Liver (tissue), 9 donors: ENCODE data around the gene CAPN15. TPM values are rescaled to one million over a fixed set of nuclear protein-coding genes. Genes with fewer than 3 reads are reported as not detected.

ENCODE experiments used
- DNase-seq: peaks from one replicate; pipeline ENCODE4 v3.0.0-alpha.2; 2017; ENCODE audit warnings: low spot score
- H3K27ac ChIP-seq, 2 donors: one replicate each; pipeline ENCODE4 v1.7.0; 2013; ENCODE audit warnings: inconsistent platforms in 2 of 2, low read length in 2 of 2, control low read depth in 1 of 2, low read depth in 1 of 2, mild to moderate bottlenecking in 1 of 2
- H3K27me3 ChIP-seq, 4 donors: one replicate each; pipeline versions ENCODE4 v1.6.1 to v1.7.0; 2013; ENCODE audit warnings: low read length in 3 of 4, inconsistent platforms in 1 of 4, mild to moderate bottlenecking in 1 of 4, moderate library complexity in 1 of 4; ENCODE audit not compliant: control insufficient read depth in 4 of 4, insufficient read depth in 4 of 4
- H3K36me3 ChIP-seq, 4 donors: one replicate each; pipeline versions ENCODE4 v1.6.1 to v1.7.0; 2013; ENCODE audit warnings: low read length in 3 of 4, mild to moderate bottlenecking in 3 of 4, low read depth in 1 of 4, moderate library complexity in 1 of 4; ENCODE audit not compliant: control insufficient read depth in 4 of 4, insufficient read depth in 3 of 4
- H3K4me1 ChIP-seq, 4 donors: one replicate each; pipeline versions ENCODE4 v1.6.1 to v1.7.0; 2013; ENCODE audit warnings: low read length in 3 of 4, mild to moderate bottlenecking in 3 of 4, moderate library complexity in 1 of 4; ENCODE audit not compliant: control insufficient read depth in 4 of 4, insufficient read depth in 4 of 4
- H3K4me3 ChIP-seq, 3 donors: one replicate each; pipeline versions ENCODE4 v1.6.1 to v1.7.0; 2013; ENCODE audit warnings: low read length in 3 of 3, control low read depth in 1 of 3, low read depth in 1 of 3, mild to moderate bottlenecking in 1 of 3
- H3K9ac ChIP-seq, 2 donors: one replicate each; pipeline ENCODE4 v1.7.0; 2013; ENCODE audit warnings: low read length in 2 of 2, mild to moderate bottlenecking in 2 of 2, moderate library complexity in 2 of 2, control low read depth in 1 of 2, low read depth in 1 of 2
- H3K9me3 ChIP-seq, 4 donors: one replicate each; pipeline versions ENCODE4 v1.6.1 to v1.7.0; 2013; ENCODE audit warnings: low read length in 3 of 4; ENCODE audit not compliant: control insufficient read depth in 4 of 4
- EGR1 ChIP-seq, 2 donors: IDR thresholded peaks; 2 replicates each; pipeline ENCODE4 v1.6.1; 2016 to 2018; ENCODE audit warnings: antibody characterized with exemption in 2 of 2, low read depth in 2 of 2
- FOXA1 ChIP-seq: IDR thresholded peaks from 2 replicates; pipeline ENCODE4 v1.6.1; 2016; ENCODE audit warnings: antibody characterized with exemption
- FOXA2 ChIP-seq: IDR thresholded peaks from 2 replicates; pipeline ENCODE4 v1.6.1; 2016; ENCODE audit warnings: antibody characterized with exemption
- GABPA ChIP-seq, 2 donors: IDR thresholded peaks in 1 of 2; conservative IDR thresholded peaks in 1 of 2; 2 replicates each; pipeline ENCODE4 v1.6.1; 2016; ENCODE audit warnings: antibody characterized with exemption in 2 of 2, mild to moderate bottlenecking in 1 of 2, moderate library complexity in 1 of 2
- HNF4A ChIP-seq, 2 donors: conservative IDR thresholded peaks; 2 replicates each; pipeline ENCODE4 v1.6.1; 2016; ENCODE audit warnings: antibody characterized with exemption in 2 of 2, mild to moderate bottlenecking in 2 of 2
- HNF4G ChIP-seq: IDR thresholded peaks from 2 replicates; pipeline ENCODE4 v1.6.1; 2016; ENCODE audit warnings: antibody characterized with exemption
- JUND ChIP-seq, 2 donors: IDR thresholded peaks; 2 replicates each; pipeline ENCODE4 v1.6.1; 2016; ENCODE audit warnings: antibody characterized with exemption in 2 of 2
- MAX ChIP-seq: IDR thresholded peaks from 2 replicates; pipeline ENCODE4 v1.6.1; 2016; ENCODE audit warnings: antibody characterized with exemption
- NR2F2 ChIP-seq: IDR thresholded peaks from 2 replicates; pipeline ENCODE4 v1.6.1; 2016; ENCODE audit warnings: antibody characterized with exemption
- RAD21 ChIP-seq, 2 donors: IDR thresholded peaks; 2 replicates each; pipeline ENCODE4 v1.6.1; 2016; ENCODE audit warnings: antibody characterized with exemption in 2 of 2, mild to moderate bottlenecking in 2 of 2
- REST ChIP-seq: IDR thresholded peaks from 2 replicates; pipeline ENCODE4 v1.6.1; 2016; ENCODE audit warnings: antibody characterized with exemption, mild to moderate bottlenecking
- RXRA ChIP-seq, 2 donors: IDR thresholded peaks; 2 replicates each; pipeline ENCODE4 v1.6.1; 2017 to 2018; ENCODE audit warnings: antibody characterized with exemption in 2 of 2, mild to moderate bottlenecking in 1 of 2
- SP1 ChIP-seq: IDR thresholded peaks from 2 replicates; pipeline ENCODE4 v1.6.1; 2018; ENCODE audit warnings: antibody characterized with exemption, mild to moderate bottlenecking
- TAF1 ChIP-seq: conservative IDR thresholded peaks from 2 replicates; pipeline ENCODE4 v1.6.1; 2016; ENCODE audit warnings: antibody characterized with exemption, mild to moderate bottlenecking
- YY1 ChIP-seq: IDR thresholded peaks from 2 replicates; pipeline ENCODE4 v1.6.1; 2016; ENCODE audit warnings: antibody characterized with exemption, mild to moderate bottlenecking
- ZBTB33 ChIP-seq: IDR thresholded peaks from 2 replicates; pipeline ENCODE4 v1.6.1; 2016; ENCODE audit warnings: antibody characterized with exemption
- WGBS: extraction: QIAGEN DNeasy Blood & Tissue Kit; methylation state at CpG from one replicate; pipeline ENCODE4 v1.1.7; 2013; 5-methylcytosine and 5-hydroxymethylcytosine counted together
- polyA plus RNA-seq, 2 donors: library from polyadenylated mRNA; stranded (reverse) in 1 of 2; unstranded in 1 of 2; fragments of 200-250 nt in 1 of 2; fragments of >200 nt in 1 of 2; fragmentation: Nextera tagmentation in 1 of 2; extraction: Ambion mirVana in 1 of 2; gene quantifications; one replicate each; pipeline versions ENCODE4 v1.2.1 to v1.2.3, GENCODE V29; 2013 to 2015
- total RNA-seq, 2 donors: library from RNA; depleted of rRNA; stranded (reverse); fragments of >200 nt; gene quantifications; one replicate each; pipeline ENCODE4 v1.2.3, GENCODE V29; 2014
- TF ChIP-seq, protein P1 (sequence below): fragments of 150-350 bp; IDR thresholded peaks from 2 replicates; pipeline ENCODE4 v1.5.1; 2017; ENCODE audit warnings: improper control_type of control experiment, low read depth, low read length; ENCODE audit not compliant: missing input control
- TF ChIP-seq, protein P2 (sequence below): IDR thresholded peaks from 2 replicates; pipeline ENCODE4 v1.6.1; 2016; ENCODE audit warnings: antibody characterized with exemption
- donor health status: healthy.
- donor health status: healthy.
- donor health status: healthy.
- donor health status: healthy.
- donor health status: healthy.

The CAPN15 gene
- total and polyA plus RNA-seq, 4 donors = 5.9 to 37.2 (median 21.6) TPM

DNA sequence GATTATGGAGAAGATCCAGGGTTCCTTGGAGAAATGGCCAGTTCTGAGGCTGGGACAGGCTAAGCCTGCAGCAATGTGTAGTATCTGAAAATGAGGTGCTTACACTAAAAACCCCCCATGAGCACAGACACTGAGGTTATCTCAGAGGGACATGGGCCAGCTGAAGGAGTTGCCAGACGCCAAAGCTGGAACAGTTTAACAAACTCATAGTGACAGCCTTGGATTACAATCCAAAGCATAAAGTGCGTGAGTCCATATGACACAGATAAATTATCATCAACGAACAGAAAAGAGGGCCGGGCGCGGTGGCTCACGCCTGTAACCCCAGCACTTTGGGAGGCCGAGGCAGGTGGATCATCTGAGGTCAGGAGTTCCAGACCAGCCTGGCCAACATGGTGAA, 11.2 kb upstream of the CAPN15 start:
- TF ChIP-seq JUND (IDR thresholded peaks at IDR 0.05) (no peak), HNF4G (no peak), FOXA2 (no peak), GABPA (IDR thresholded peaks at IDR 0.05 in 1 of 2, conservative IDR thresholded peaks at IDR 0.05 in 1 of 2) (no peak), EGR1 (IDR thresholded peaks at IDR 0.05; ENCODE audit: low read depth in 2 of 2) (no peak), RXRA (IDR thresholded peaks at IDR 0.05) (no peak), MAX (no peak), HNF4A (conservative IDR thresholded peaks at IDR 0.05) (no peak), YY1 (no peak), SP1 (no peak), ZBTB33 (no peak), TAF1 (no peak), FOXA1 (no peak), REST (no peak), NR2F2 (no peak), RAD21 (IDR thresholded peaks at IDR 0.05) (no peak)
- TF ChIP-seq, protein P1, sequence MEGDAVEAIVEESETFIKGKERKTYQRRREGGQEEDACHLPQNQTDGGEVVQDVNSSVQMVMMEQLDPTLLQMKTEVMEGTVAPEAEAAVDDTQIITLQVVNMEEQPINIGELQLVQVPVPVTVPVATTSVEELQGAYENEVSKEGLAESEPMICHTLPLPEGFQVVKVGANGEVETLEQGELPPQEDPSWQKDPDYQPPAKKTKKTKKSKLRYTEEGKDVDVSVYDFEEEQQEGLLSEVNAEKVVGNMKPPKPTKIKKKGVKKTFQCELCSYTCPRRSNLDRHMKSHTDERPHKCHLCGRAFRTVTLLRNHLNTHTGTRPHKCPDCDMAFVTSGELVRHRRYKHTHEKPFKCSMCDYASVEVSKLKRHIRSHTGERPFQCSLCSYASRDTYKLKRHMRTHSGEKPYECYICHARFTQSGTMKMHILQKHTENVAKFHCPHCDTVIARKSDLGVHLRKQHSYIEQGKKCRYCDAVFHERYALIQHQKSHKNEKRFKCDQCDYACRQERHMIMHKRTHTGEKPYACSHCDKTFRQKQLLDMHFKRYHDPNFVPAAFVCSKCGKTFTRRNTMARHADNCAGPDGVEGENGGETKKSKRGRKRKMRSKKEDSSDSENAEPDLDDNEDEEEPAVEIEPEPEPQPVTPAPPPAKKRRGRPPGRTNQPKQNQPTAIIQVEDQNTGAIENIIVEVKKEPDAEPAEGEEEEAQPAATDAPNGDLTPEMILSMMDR = no peak
- TF ChIP-seq, protein P2, sequence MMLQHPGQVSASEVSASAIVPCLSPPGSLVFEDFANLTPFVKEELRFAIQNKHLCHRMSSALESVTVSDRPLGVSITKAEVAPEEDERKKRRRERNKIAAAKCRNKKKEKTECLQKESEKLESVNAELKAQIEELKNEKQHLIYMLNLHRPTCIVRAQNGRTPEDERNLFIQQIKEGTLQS = no peak
- Histone ChIP-seq H3K9ac (no peak overlapping the region), H3K27ac (no peak overlapping the region), H3K4me1 (peaks cover 0 to 5% (median 0%) of the 10 kb centered on the region in 4 donors), H3K4me3 (no peak overlapping the region), H3K36me3 (peaks cover 22 to 51% (median 26%) of the 10 kb centered on the region in 4 donors), H3K27me3 (no peaks in the 10 kb centered on the region), H3K9me3 (no peaks in the 10 kb centered on the region)
- DNase-seq = no peak
- 96% methylated on average over 8 of the region's 8 CpGs for WGBS
